H1 (cell line): ENCODE results near the gene KLF2. TPM values are rescaled to one million over a fixed set of nuclear protein-coding genes. Genes with fewer than 3 reads are reported as not detected.

Source experiments
- CTCF ChIA-PET: fragments of 300-600 bp; sonication (Branson Sonifier 250); formaldehyde crosslinking; loops from one replicate; lab custom pipeline; 2021; ENCODE audit not compliant: partially characterized antibody; lab: Charles Lee
- POLR2A ChIA-PET: fragments of 300-600 bp; sonication (Branson Sonifier 250); formaldehyde crosslinking; loops from one replicate; lab custom pipeline; 2021; ENCODE audit warnings: inconsistent platforms; ENCODE audit not compliant: partially characterized antibody; lab: Charles Lee
- DNase-seq, 2 experiments: peaks; one replicate each; pipeline versions ENCODE4 v3.0.0 to v3.0.0-alpha.2; 2010 to 2022; ENCODE audit warnings: low spot score in 2 of 2, low read depth in 1 of 2, mixed read lengths in 1 of 2
- FAIRE-seq: peaks from 2 replicates; lab custom pipeline; 2011; peaks lifted over from hg19 to GRCh38; lab: Jason Lieb, UNC
- H2AFZ ChIP-seq: 2 replicates; pipeline ENCODE4 v1.8.1; 2012; ENCODE audit warnings: low read length, inconsistent platforms
- H2AK5ac ChIP-seq: 2 replicates; pipeline ENCODE4 v1.6.1; 2013; ENCODE audit warnings: low read depth, low read length
- H2BK120ac ChIP-seq: replicated peaks from 2 replicates; pipeline ENCODE3; 2013; ENCODE audit warnings: low read depth, low read length, inconsistent platforms
- H2BK12ac ChIP-seq: 2 replicates; pipeline ENCODE4 v1.6.1; 2013; ENCODE audit warnings: low read depth, low read length
- H2BK15ac ChIP-seq: 2 replicates; pipeline ENCODE4 v1.6.1; 2013; ENCODE audit warnings: low read length
- H2BK20ac ChIP-seq: 2 replicates; pipeline ENCODE4 v1.6.1; 2013; ENCODE audit warnings: low read length
- H2BK5ac ChIP-seq: 2 replicates; pipeline ENCODE4 v1.6.1; 2013; ENCODE audit warnings: low read depth, low read length
- H3K14ac ChIP-seq: 2 replicates; pipeline ENCODE4 v1.6.1; 2013; ENCODE audit warnings: inconsistent platforms; ENCODE audit not compliant: insufficient read length
- H3K18ac ChIP-seq: 2 replicates; pipeline ENCODE4 v1.6.1; 2013; ENCODE audit warnings: low read length; ENCODE audit errors: extremely low read depth
- H3K23ac ChIP-seq: 2 replicates; pipeline ENCODE4 v1.6.1; 2013; ENCODE audit warnings: inconsistent platforms; ENCODE audit not compliant: insufficient read length
- H3K23me2 ChIP-seq: 2 replicates; pipeline ENCODE4 v1.6.1; 2013; ENCODE audit warnings: low read depth, low read length
- H3K27ac ChIP-seq: 2 replicates; pipeline ENCODE4 v1.6.1; 2011; ENCODE audit warnings: low read depth, low read length, inconsistent platforms
- H3K27me3 ChIP-seq, 4 experiments: replicated peaks in 1 of 4; 1 replicate in 1 of 4; 2 replicates in 3 of 4; pipeline versions ENCODE4 v1.6.1 to v1.8.1; 2011 to 2013; ENCODE audit warnings: low read length in 3 of 4, mild to moderate bottlenecking in 3 of 4, inconsistent platforms in 2 of 4, mixed read lengths in 2 of 4, moderate library complexity in 1 of 4; ENCODE audit not compliant: control insufficient read depth in 3 of 4, insufficient read depth in 3 of 4; ENCODE audit errors: extremely low read depth in 1 of 4
- H3K36me3 ChIP-seq, 4 experiments: 2 replicates each; pipeline versions ENCODE4 v1.6.1 to v1.8.1; 2011 to 2013; ENCODE audit warnings: mild to moderate bottlenecking in 4 of 4, low read length in 3 of 4, moderate library complexity in 2 of 4, control low read depth in 1 of 4, inconsistent platforms in 1 of 4; ENCODE audit not compliant: insufficient read depth in 4 of 4, control insufficient read depth in 2 of 4
- H3K4ac ChIP-seq: replicated peaks from 2 replicates; pipeline ENCODE3; 2013; ENCODE audit warnings: low read length, low read depth, mixed read lengths, inconsistent platforms; ENCODE audit not compliant: insufficient read length
- H3K4me1 ChIP-seq, 4 experiments: replicated peaks in 1 of 4; 1 replicate in 1 of 4; 2 replicates in 3 of 4; pipeline versions ENCODE4 v1.6.1 to v1.8.1; 2011 to 2013; ENCODE audit warnings: low read length in 3 of 4, inconsistent platforms in 2 of 4, mixed read lengths in 1 of 4; ENCODE audit not compliant: insufficient read depth in 4 of 4, control insufficient read depth in 3 of 4
- H3K4me2 ChIP-seq, 2 experiments: 2 replicates each; pipeline versions ENCODE4 v1.6.1 to v1.8.1; 2011 to 2013; ENCODE audit warnings: low read depth in 2 of 2, low read length in 2 of 2, control low read depth in 1 of 2, inconsistent platforms in 1 of 2, mild to moderate bottlenecking in 1 of 2; ENCODE audit not compliant: insufficient read depth in 1 of 2
- H3K4me3 ChIP-seq, 4 experiments: fragments of 200-600, 300-600 bp in 1 of 4; sonication (generic), shearing (Covaris generic), sonication (Bioruptor Twin) in 1 of 4; 2 replicates each; pipeline versions ENCODE4 v1.5.1 to v1.8.1; 2011 to 2016; ENCODE audit warnings: low read length in 4 of 4, low read depth in 3 of 4, control low read depth in 2 of 4, inconsistent platforms in 2 of 4, mild to moderate bottlenecking in 2 of 4, mixed read lengths in 1 of 4, moderate library complexity in 1 of 4; ENCODE audit not compliant: insufficient read depth in 2 of 4; ENCODE audit errors: extremely low read depth in 1 of 4
- H3K56ac ChIP-seq: replicated peaks from 2 replicates; pipeline ENCODE3; 2013; ENCODE audit warnings: low read depth, mild to moderate bottlenecking, mixed read lengths, low read length, inconsistent platforms; ENCODE audit not compliant: insufficient read length
- H3K79me1 ChIP-seq: 2 replicates; pipeline ENCODE4 v1.6.1; 2013; ENCODE audit warnings: low read depth, low read length, control low read depth
- H3K79me2 ChIP-seq, 2 experiments: 2 replicates each; pipeline versions ENCODE4 v1.6.1 to v1.8.1; 2012 to 2013; ENCODE audit warnings: low read length in 2 of 2, mild to moderate bottlenecking in 2 of 2, inconsistent platforms in 1 of 2; ENCODE audit not compliant: insufficient read depth in 2 of 2, control insufficient read depth in 1 of 2
- H3K9ac ChIP-seq, 4 experiments: replicated peaks in 1 of 4; 1 replicate in 1 of 4; 2 replicates in 3 of 4; pipeline versions ENCODE4 v1.6.1 to v1.8.1; 2011 to 2013; ENCODE audit warnings: low read depth in 3 of 4, low read length in 3 of 4, control low read depth in 2 of 4, mild to moderate bottlenecking in 2 of 4, moderate library complexity in 2 of 4, inconsistent platforms in 1 of 4; ENCODE audit errors: extremely low read depth in 1 of 4
- H3K9me3 ChIP-seq, 2 experiments: 2 replicates each; pipeline versions ENCODE4 v1.6.1 to v1.8.1; 2012 to 2013; ENCODE audit warnings: mild to moderate bottlenecking in 2 of 2, moderate library complexity in 2 of 2, control low read depth in 1 of 2, inconsistent platforms in 1 of 2, low read depth in 1 of 2, low read length in 1 of 2, mixed read lengths in 1 of 2; ENCODE audit not compliant: insufficient read depth in 2 of 2
- H4K20me1 ChIP-seq, 2 experiments: replicated peaks in 1 of 2; 2 replicates each; pipeline versions ENCODE3 to v1.8.1; 2011 to 2013; ENCODE audit warnings: inconsistent platforms in 2 of 2, low read length in 2 of 2, mild to moderate bottlenecking in 1 of 2; ENCODE audit not compliant: insufficient read depth in 2 of 2, control insufficient read depth in 1 of 2
- H4K5ac ChIP-seq: 2 replicates; pipeline ENCODE4 v1.6.1; 2013; ENCODE audit warnings: low read length, low read depth, mixed read lengths, inconsistent platforms; ENCODE audit not compliant: insufficient read length
- H4K8ac ChIP-seq: 2 replicates; pipeline ENCODE4 v1.8.0; 2013; ENCODE audit warnings: mild to moderate bottlenecking, moderate library complexity, low read length, inconsistent platforms; ENCODE audit not compliant: insufficient read depth; ENCODE audit errors: extremely low read depth
- H4K91ac ChIP-seq: replicated peaks from 2 replicates; pipeline ENCODE3; 2013; ENCODE audit warnings: low read length, mixed read lengths, inconsistent platforms; ENCODE audit not compliant: insufficient read length
- BCL11A ChIP-seq, 2 experiments: IDR thresholded peaks; one replicate each; pipeline ENCODE4 v1.6.1; 2011; ENCODE audit warnings: low read depth in 2 of 2, low read length in 2 of 2, mild to moderate bottlenecking in 2 of 2
- CEBPB ChIP-seq: IDR thresholded peaks from 2 replicates; pipeline ENCODE4 v1.6.1; 2012; ENCODE audit warnings: low read depth, low read length
- CHD1 ChIP-seq: IDR thresholded peaks from 2 replicates; pipeline ENCODE4 v1.6.1; 2012; ENCODE audit warnings: low read depth, low read length, improper control_type of control experiment
- EP300 ChIP-seq, 2 experiments: IDR thresholded peaks; 1 replicate in 1 of 2; 2 replicates in 1 of 2; pipeline ENCODE4 v1.6.1; 2011 to 2012; ENCODE audit warnings: low read depth in 2 of 2, low read length in 2 of 2, mild to moderate bottlenecking in 2 of 2, borderline replicate concordance in 1 of 2, inconsistent platforms in 1 of 2, moderate library complexity in 1 of 2
- EZH2 ChIP-seq: fragments of 200-600 bp; sonication (generic); IDR thresholded peaks from 2 replicates; pipeline ENCODE4 v1.7.1; 2012; ENCODE audit warnings: low read depth, mild to moderate bottlenecking, moderate library complexity, low read length, inconsistent platforms; ENCODE audit not compliant: severe bottlenecking
- RFX5 ChIP-seq: IDR thresholded peaks from 2 replicates; pipeline ENCODE4 v1.6.1; 2011; ENCODE audit warnings: low read depth, low read length, improper control_type of control experiment, borderline replicate concordance
- RNF2 ChIP-seq: fragments of 200-900, 300-1000 bp; sonication (generic); IDR thresholded peaks from 2 replicates; pipeline ENCODE4 v1.7.1; 2016; ENCODE audit warnings: borderline replicate concordance, low read depth, mild to moderate bottlenecking, antibody characterized with exemption, low read length; ENCODE audit not compliant: poor library complexity, severe bottlenecking; ENCODE audit errors: missing control alignments
- SIX5 ChIP-seq: IDR thresholded peaks from 2 replicates; pipeline ENCODE4 v1.6.1; 2011; ENCODE audit warnings: mild to moderate bottlenecking, low read depth, low read length
- WGBS, 2 experiments: shearing (Covaris generic) in 1 of 2; methylation state at CpG; one replicate each; pipeline versions ENCODE4 v1.1.6 to v1.1.7; 2013 to 2015; ENCODE audit warnings: low lambda C conversion rate in 2 of 2, mixed read lengths in 2 of 2, inconsistent platforms in 1 of 2, low coverage in 1 of 2, missing lambda C conversion rate in 1 of 2; ENCODE audit not compliant: insufficient replicate concordance in 2 of 2, insufficient coverage in 1 of 2, insufficient read length in 1 of 2; ENCODE audit errors: extremely low coverage in 1 of 2, missing lambda C conversion rate in 1 of 2; 5-methylcytosine and 5-hydroxymethylcytosine counted together
- polyA plus RNA-seq, 7 experiments: library from polyadenylated mRNA; depleted of rRNA in 3 of 7; stranded (reverse) in 5 of 7; unstranded in 2 of 7; fragments of >200 nt in 5 of 7; fragments of 200-250 nt in 2 of 7; gene quantifications; 1 replicate in 5 of 7; 2 replicates in 1 of 7; 4 replicates in 1 of 7; pipeline versions ENCODE4 v1.2.1 to v1.2.3, GENCODE V29; 2011 to 2013; ENCODE audit warnings: missing spikeins in 2 of 7, mixed read lengths in 2 of 7
- total RNA-seq: library from RNA; stranded (reverse); fragmentation: NEBNext Ultra II Directional; extraction: Animal tissue kit (Norgen Biotek cat#: 25700); gene quantifications from 2 replicates; pipeline ENCODE4 v1.2.1, GENCODE V29; 2021
- TF ChIP-seq, protein P1 (sequence below): IDR thresholded peaks from 2 replicates; pipeline ENCODE4 v1.6.1; 2012; ENCODE audit warnings: inconsistent platforms

The KLF2 gene
- total and polyA plus RNA-seq, 2 of the 8 experiments (the other 6 are each of a cell fraction or from before 2014, with no cell fraction given), result 0.19 to 0.33 TPM

DNA sequence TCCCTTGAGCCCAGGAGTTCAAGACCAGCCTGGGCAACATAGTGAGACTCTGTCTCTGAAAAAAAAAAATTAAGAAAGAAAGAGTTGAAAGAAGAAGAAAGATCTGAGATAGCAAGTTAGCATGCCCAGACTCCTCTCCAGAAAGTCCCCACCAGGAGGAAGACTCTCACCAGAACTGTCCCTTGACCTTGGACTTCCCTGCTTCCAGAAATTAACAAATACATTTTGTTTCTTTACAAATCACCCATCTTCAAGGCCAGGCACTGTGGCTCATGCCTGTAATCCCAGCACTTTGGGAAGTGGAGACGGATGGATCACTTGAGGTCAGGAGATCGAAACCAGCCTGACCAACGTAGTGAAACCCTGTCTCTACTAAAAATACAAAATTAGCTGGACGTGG lies 44.3 kb upstream of the KLF2 start:
- no peak overlapping the region for H3K23ac ChIP-seq
- H2BK120ac ChIP-seq, result no peak overlapping the region
- H4K8ac ChIP-seq, result no peak overlapping the region
- H4K91ac ChIP-seq, result no peak overlapping the region
- no peak overlapping the region for H3K56ac ChIP-seq
- H2BK12ac ChIP-seq, result no peak overlapping the region
- H3K27me3 ChIP-seq, result no peaks in the 10 kb centered on the region
- H3K27ac ChIP-seq, result no peak overlapping the region
- DNase-seq, result no peak
- WGBS, 2 experiments, result 94% methylated on average over 4 of the region's 4 CpGs; no CpG with 5 or more reads in 1 of the 2 experiments
- no peak overlapping the region for H3K14ac ChIP-seq
- H3K9ac ChIP-seq, result no peak overlapping the region
- H2AFZ ChIP-seq, result no peak overlapping the region
- no peaks in the 10 kb centered on the region for H3K79me1 ChIP-seq
- H4K20me1 ChIP-seq, result no peaks in the 10 kb centered on the region
- no peaks in the 10 kb centered on the region for H3K23me2 ChIP-seq
- no peak overlapping the region for H3K4me3 ChIP-seq
- TF ChIP-seq RNF2 (no peak), CHD1 (no peak), SIX5 (no peak), RFX5 (no peak), EZH2 (no peak), BCL11A (IDR thresholded peaks at IDR 0.05; ENCODE audit: low read depth in 2 of 2, low read length in 2 of 2) (no peak), CEBPB (no peak), EP300 (IDR thresholded peaks at IDR 0.05; ENCODE audit: borderline replicate concordance in 1 of 2, low read depth in 2 of 2, low read length in 2 of 2) (no peak)
- TF ChIP-seq, protein P1, sequence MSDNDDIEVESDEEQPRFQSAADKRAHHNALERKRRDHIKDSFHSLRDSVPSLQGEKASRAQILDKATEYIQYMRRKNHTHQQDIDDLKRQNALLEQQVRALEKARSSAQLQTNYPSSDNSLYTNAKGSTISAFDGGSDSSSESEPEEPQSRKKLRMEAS, result no peak
- H3K79me2 ChIP-seq, result no peaks in the 10 kb centered on the region
- H2BK20ac ChIP-seq, result no peak overlapping the region
- ChIA-PET CTCF (interaction anchor here (0.6 to 2.0 kb wide), 3 partner anchors 9 to 107 kb away, joined by 3 to 5 read pairs (median 4); no protein-coding TSS in a partner anchor), POLR2A (no interaction called here)
- H2BK15ac ChIP-seq, result no peak overlapping the region
- H4K5ac ChIP-seq, result no peak overlapping the region
- H3K4me1 ChIP-seq, result peaks cover 0 to 4% (median 2%) of the 10 kb centered on the region in 4 experiments; a peak in 3 of 7 replicates
- no peak overlapping the region for H3K4me2 ChIP-seq
- no peak overlapping the region for H3K18ac ChIP-seq
- H3K4ac ChIP-seq, result no peak overlapping the region
- no peaks in the 10 kb centered on the region for H3K36me3 ChIP-seq
- FAIRE-seq, result no peak
- H2AK5ac ChIP-seq, result no peak overlapping the region
- no peak overlapping the region for H2BK5ac ChIP-seq
- no peaks in the 10 kb centered on the region for H3K9me3 ChIP-seq
